Naive thymus-derived CD8-positive, alpha-beta T cell (primary cell): ENCODE data around the gene MAGI1. TPM values are rescaled to one million over a fixed set of nuclear protein-coding genes. Genes with fewer than 3 reads are reported as not detected.
A peak's percentile ranks its signal among the peaks of the same experiment; 100 is the strongest.

Experiments
- ATAC-seq, 2 donors: fragments of 150-1000 bp; cut with Tn5 transposase in 1 of 2; sonication (Bioruptor Pico), chemical (Tn5 transposase) in 1 of 2; 1 replicate in 1 of 2; 2 replicates in 1 of 2; pipeline ENCODE4 v1.10.0; 2021; ENCODE audit warnings: mild to moderate bottlenecking in 2 of 2, moderate library complexity in 2 of 2
- POLR2A ChIA-PET: fragments of 350-600 bp; sonication (Branson Sonifier 250); formaldehyde crosslinking; loops from one replicate; lab custom pipeline; 2021; ENCODE audit warnings: antibody characterized with exemption; lab: Charles Lee
- DNase-seq, 10 donors: peaks; one replicate each; pipeline versions ENCODE4 v3.0.0 to v3.0.0-alpha.2; 2020 to 2022
- H3K27ac Mint-ChIP-seq, 10 donors: one replicate each; pipeline ENCODE4 v1.8.0; 2020 to 2022; ENCODE audit warnings: mild to moderate bottlenecking in 10 of 10, mixed read lengths in 10 of 10, moderate library complexity in 4 of 10, inconsistent platforms in 1 of 10
- H3K27me3 Mint-ChIP-seq, 5 donors: one replicate each; pipeline ENCODE4 v1.8.0; 2021 to 2022; ENCODE audit warnings: mixed read lengths in 5 of 5
- H3K36me3 Mint-ChIP-seq, 3 donors: one replicate each; pipeline ENCODE4 v1.8.0; 2020 to 2022; ENCODE audit warnings: mixed read lengths in 3 of 3, mild to moderate bottlenecking in 2 of 3, inconsistent platforms in 1 of 3
- H3K4me1 Mint-ChIP-seq, 4 donors: one replicate each; pipeline ENCODE4 v1.8.0; 2021 to 2022; ENCODE audit warnings: mixed read lengths in 4 of 4
- H3K4me3 Mint-ChIP-seq, 10 donors: one replicate each; pipeline ENCODE4 v1.8.0; 2020 to 2022; ENCODE audit warnings: mild to moderate bottlenecking in 10 of 10, mixed read lengths in 10 of 10, moderate library complexity in 6 of 10, inconsistent platforms in 1 of 10
- H3K9me3 Mint-ChIP-seq, 9 donors: one replicate each; pipeline ENCODE4 v1.8.0; 2020 to 2022; ENCODE audit warnings: mixed read lengths in 9 of 9, mild to moderate bottlenecking in 3 of 9, inconsistent platforms in 1 of 9, moderate library complexity in 1 of 9
- polyA plus RNA-seq, 3 donors: library from polyadenylated mRNA; unstranded; fragments of 300-500 nt; fragmentation: Illumina TruSeq; gene quantifications; one replicate each; pipeline ENCODE4 v1.2.3, GENCODE V29; 2021
- total RNA-seq, 8 experiments: library from RNA in 2 of 8; stranded (reverse) in 2 of 8; gene quantifications; one replicate each; pipeline ENCODE4 v1.2.3 and lab custom pipeline; 2021 to 2026

Gene MAGI1
- total and polyA plus RNA-seq, 5 experiments from 2014 or later: not detected

DNA sequence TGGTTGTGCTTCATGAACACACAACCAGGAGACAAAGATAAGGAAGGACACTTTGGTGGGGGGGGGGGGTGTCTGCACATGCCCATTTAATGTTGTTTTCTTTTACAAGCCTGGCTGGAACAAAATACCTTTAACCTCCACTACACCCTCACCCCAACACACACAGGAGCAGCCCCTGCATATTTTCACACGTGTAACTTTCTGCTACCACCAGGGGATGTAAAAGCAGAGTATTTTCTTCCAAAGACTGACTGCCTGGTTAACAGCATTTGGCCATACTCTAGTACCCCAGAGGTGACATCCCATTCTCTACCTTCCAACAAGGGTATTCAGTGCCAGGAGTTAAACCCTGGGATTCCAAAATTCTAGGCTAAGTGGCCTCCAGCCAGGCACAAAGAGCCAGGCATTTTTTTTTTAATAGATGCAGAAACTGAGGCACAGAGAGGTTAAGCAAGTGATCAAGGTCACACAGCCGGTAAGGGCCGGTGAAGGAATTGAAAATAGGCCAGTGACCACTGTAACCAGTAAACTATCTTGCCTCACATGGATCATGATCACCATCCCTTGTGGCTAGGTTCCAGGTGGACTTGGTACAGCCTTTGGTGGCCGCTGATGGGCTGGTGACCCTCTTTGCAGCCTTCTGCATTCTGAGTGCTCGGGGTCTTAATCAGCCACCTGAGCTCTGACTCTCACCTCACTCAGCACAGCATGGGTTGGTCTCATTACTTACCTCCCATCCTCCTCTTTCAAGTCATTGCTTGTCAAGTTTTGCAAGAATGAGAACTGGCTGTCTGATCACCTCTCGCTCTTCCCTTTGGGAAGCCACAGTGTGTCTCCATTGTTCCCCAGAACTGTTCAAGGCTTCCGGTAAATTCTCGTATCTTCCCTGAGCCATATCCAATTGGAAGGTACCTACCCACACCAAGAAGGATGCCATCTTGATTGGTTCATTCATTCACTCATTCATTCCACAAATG, 20.4 kb downstream of the MAGI1 start:
- Mint-ChIP-seq H3K4me3 (no peak overlapping the region), H3K36me3 (no peaks in the 10 kb centered on the region), H3K27ac (peak overlapping the region in 1 of 10 donors; percentile 87), H3K9me3 (no peaks in the 10 kb centered on the region), H3K27me3 (peaks cover 0 to 13% (median 0%) of the 10 kb centered on the region in 5 donors), H3K4me1 (no peaks in the 10 kb centered on the region)
- POLR2A ChIA-PET: no interaction called here
- ATAC-seq (no peak), DNase-seq (no peak)

DNA sequence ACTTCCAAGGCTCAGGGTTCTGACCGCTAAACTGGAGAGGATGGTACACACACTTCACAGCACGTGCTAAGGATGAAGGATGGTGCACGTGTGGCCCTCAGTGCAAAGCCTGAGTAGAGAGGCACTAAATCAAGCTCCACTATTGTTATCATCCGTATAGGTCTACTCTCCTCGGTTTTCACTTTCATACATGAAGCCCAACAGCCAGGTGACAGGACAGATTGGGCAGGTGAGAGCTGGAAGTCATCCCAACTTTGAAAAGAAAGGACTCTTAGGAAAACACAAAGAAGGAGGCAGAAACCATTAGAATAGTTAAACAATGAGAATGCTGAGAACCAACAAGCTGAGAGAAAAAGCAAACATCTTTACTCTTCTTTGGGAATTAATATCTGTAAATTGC, 21.1 kb downstream of the MAGI1 start:
- Mint-ChIP-seq H3K4me1 (no peaks in the 10 kb centered on the region), H3K9me3 (no peaks in the 10 kb centered on the region), H3K27me3 (peaks cover 0 to 13% (median 0%) of the 10 kb centered on the region in 5 donors), H3K36me3 (no peaks in the 10 kb centered on the region), H3K4me3 (no peak overlapping the region), H3K27ac (no peak overlapping the region)
- no peak for ATAC-seq
- DNase-seq: no peak
- POLR2A ChIA-PET: no interaction called here

DNA sequence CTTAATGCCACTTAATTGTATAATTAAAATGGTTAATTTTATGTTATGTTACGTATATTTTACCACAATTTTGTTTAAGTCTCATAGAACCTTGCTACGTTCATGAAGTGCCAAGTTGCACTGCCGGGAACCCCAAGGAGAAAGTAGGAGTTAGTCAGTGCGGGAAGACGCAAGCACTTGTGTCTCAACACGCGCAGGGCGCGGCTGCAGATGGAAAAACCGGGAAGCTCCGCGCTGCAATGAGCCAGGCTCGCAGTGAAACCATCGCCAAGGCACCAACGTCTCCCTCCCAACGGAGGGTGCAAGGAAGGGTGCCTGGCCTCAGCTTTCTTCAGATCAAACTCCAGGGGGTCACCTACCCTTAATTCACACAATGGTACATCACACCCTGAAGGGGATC, 21.6 kb downstream of the MAGI1 start:
- no peaks in the 10 kb centered on the region for H3K36me3 Mint-ChIP-seq
- no peaks in the 10 kb centered on the region for H3K4me1 Mint-ChIP-seq
- peaks cover 0 to 10% (median 0%) of the 10 kb centered on the region in 5 donors for H3K27me3 Mint-ChIP-seq
- POLR2A ChIA-PET: no interaction called here
- no peak for DNase-seq
- H3K4me3 Mint-ChIP-seq: no peak overlapping the region
- no peak for ATAC-seq
- no peak overlapping the region for H3K27ac Mint-ChIP-seq
- peaks cover 0 to 2% (median 0%) of the 10 kb centered on the region in 9 donors for H3K9me3 Mint-ChIP-seq

DNA sequence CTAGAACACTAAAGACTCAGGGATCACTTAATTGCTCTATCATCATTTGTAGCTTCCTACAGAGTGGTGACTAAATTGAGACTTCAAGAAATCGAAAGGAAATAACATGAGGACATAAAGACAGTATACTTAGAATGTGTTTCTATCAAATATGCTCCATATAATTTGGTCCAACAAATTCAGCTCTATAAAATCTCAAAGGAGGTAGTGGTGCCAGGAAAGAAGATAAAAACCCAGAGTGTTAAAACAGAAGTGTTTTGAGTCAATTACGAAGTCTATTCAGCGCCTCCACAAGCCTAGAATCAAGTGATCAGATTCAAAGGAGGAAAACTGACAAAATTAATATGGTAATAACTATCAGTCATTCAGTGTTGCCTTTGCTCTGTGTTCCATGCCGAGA, 22.9 kb downstream of the MAGI1 start:
- H3K4me3 Mint-ChIP-seq: no peak overlapping the region
- no peaks in the 10 kb centered on the region for H3K36me3 Mint-ChIP-seq
- H3K4me1 Mint-ChIP-seq: no peaks in the 10 kb centered on the region
- POLR2A ChIA-PET: no interaction called here
- no peak for DNase-seq
- H3K27ac Mint-ChIP-seq: no peak overlapping the region
- no peak for ATAC-seq
- H3K27me3 Mint-ChIP-seq: no peaks in the 10 kb centered on the region
- H3K9me3 Mint-ChIP-seq: peaks cover 0 to 2% (median 0%) of the 10 kb centered on the region in 9 donors

DNA sequence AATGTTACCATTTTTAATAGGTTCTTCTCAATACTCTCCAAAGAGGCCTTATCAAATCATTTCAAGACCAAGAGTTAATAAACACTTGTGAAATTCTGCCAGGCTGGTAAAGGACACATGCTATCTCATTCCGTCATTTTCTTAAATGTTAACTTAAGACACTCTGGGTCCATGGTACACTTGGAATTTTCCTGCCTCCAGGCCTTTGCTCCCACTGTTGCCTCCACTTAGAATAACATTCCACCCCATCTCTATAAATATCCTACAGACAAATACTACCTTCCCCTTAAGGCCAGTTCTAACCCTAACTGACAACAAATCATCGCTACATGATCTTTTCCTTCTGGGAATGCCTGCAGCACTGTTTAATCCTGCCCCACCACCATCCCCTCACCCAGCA, 24.1 kb downstream of the MAGI1 start:
- H3K27ac Mint-ChIP-seq: no peak overlapping the region
- no peaks in the 10 kb centered on the region for H3K36me3 Mint-ChIP-seq
- no peaks in the 10 kb centered on the region for H3K4me1 Mint-ChIP-seq
- H3K4me3 Mint-ChIP-seq: no peak overlapping the region
- ATAC-seq (no peak), DNase-seq (no peak)
- POLR2A ChIA-PET: no interaction called here
- peaks cover 0 to under 1% (median 0%) of the 10 kb centered on the region in 5 donors for H3K27me3 Mint-ChIP-seq
- H3K9me3 Mint-ChIP-seq: peaks cover 0 to 2% (median 0%) of the 10 kb centered on the region in 9 donors

DNA sequence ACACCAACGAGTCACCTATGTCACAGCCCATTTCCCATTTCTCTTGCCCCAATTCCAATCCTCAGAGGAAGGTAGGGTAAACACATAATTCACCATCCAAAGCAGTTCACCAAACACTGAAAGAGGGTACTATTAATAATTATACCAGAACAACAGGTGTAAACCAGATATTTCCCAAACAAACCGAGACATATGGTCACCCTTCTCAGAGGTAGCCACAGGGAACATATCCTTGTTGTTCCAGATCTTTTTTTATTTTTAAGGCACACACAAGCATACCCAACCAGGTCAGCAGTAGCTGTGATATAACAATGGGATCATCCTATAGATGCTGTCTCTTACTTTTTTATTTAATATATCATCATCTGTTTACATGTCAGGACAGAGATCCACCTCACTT, 24.7 kb downstream of the MAGI1 start:
- DNase-seq (no peak), ATAC-seq (no peak)
- peaks cover 0 to 3% (median 0%) of the 10 kb centered on the region in 5 donors for H3K27me3 Mint-ChIP-seq
- H3K4me1 Mint-ChIP-seq: no peaks in the 10 kb centered on the region
- no peak overlapping the region for H3K27ac Mint-ChIP-seq
- POLR2A ChIA-PET: no interaction called here
- no peak overlapping the region for H3K4me3 Mint-ChIP-seq
- H3K9me3 Mint-ChIP-seq: peaks cover 0 to 2% (median 0%) of the 10 kb centered on the region in 9 donors
- H3K36me3 Mint-ChIP-seq: no peaks in the 10 kb centered on the region

DNA sequence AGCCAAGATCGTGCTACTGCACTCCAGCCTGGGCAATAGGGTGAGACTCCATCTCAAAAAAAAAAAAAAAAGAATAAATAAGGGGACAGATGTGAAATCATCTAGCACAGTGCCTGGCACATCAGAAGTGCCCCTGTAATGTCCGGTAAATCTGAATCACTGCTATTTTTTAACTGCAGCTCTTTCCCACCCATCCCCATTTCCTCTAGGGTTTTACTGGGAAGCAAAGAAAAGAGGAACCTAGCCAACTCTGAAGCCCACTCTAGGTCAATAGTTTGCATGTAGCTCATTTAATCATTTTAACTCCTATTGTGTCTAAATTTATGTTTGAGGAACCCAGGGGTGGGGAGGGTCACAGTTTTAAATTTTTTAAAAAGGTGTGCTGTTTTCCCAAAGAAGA, 26.0 kb downstream of the MAGI1 start:
- Mint-ChIP-seq H3K36me3 (peaks cover 0 to 1% (median 0%) of the 10 kb centered on the region in 3 donors), H3K4me3 (no peak overlapping the region), H3K27ac (no peak overlapping the region), H3K27me3 (peaks cover 0 to 11% (median 6%) of the 10 kb centered on the region in 5 donors), H3K9me3 (peaks cover 0 to 2% (median 0%) of the 10 kb centered on the region in 9 donors), H3K4me1 (no peaks in the 10 kb centered on the region)
- ATAC-seq: no peak
- DNase-seq: no peak
- POLR2A ChIA-PET: no interaction called here

DNA sequence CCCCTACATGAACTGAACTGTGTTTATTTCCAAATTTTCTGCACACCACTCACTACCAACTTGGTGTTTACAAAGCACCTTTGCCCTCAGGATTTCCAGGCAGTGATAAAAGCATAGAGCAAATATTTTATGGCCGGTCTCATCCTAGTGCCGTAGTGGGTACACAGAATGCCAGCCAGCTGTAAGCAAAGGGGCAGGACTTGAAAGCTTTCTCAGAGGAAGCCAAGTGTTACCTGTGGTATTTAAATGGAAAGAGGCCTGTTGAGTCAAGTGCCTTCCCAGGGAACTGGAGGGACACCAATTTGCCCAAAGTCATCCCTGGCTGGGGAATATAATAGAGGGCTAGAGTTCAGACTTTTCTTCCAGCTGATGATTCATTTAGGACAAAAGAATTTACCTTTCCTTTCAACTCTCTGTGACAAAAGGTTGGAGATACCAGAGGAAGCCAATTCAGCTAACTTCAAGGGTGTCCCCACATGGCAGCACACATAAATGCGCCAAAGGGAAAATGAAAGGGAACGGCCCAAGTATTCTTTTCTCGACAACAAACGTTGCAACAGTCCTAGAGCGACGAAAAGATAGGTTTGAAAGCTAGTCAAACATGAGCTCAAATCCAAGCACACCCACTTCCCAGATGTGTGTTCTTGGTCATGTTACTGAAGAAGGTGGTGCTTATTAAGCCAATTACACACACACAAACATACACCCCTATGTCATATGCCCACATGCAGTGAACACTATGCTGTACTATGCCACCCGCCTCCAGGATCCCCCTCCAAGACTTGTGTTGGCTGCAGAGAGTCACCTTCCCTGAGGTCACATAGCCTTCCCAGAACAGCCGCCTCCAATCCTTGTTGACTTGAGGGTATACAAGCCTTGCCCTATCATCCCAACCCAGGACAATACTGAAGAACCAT, 27.7 kb downstream of the MAGI1 start:
- Mint-ChIP-seq H3K4me1 (no peaks in the 10 kb centered on the region), H3K36me3 (peaks cover 0 to 1% (median 0%) of the 10 kb centered on the region in 3 donors), H3K4me3 (no peak overlapping the region), H3K27ac (no peak overlapping the region), H3K27me3 (peaks cover 2 to 15% (median 10%) of the 10 kb centered on the region in 5 donors), H3K9me3 (peaks cover 0 to 4% (median 0%) of the 10 kb centered on the region in 9 donors)
- no peak for ATAC-seq
- POLR2A ChIA-PET: no interaction called here
- DNase-seq: no peak

DNA sequence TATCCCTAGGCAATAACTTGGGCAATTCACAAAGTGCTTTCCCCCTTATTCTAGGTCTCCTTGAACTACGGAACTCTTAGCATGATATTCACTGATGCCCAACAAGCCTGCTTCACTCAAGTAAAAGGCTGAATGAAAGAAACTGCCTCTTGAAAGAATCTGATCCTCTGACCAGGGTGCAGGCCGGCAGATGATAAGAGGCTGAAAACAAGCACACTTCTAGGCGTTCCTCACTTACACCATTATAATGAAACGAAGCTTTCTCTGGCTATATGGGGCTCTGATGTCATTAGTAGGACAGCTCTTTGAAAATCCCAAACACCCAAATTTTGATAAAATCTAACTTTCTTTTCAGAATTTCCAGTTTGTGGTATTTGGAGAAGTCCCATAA, 28.4 kb downstream of the MAGI1 start:
- DNase-seq: no peak
- Mint-ChIP-seq H3K4me3 (no peak overlapping the region), H3K4me1 (no peaks in the 10 kb centered on the region), H3K27ac (no peak overlapping the region), H3K36me3 (peaks cover 0 to 1% (median 0%) of the 10 kb centered on the region in 3 donors), H3K9me3 (peaks cover 0 to 4% (median 0%) of the 10 kb centered on the region in 9 donors), H3K27me3 (peaks cover 2 to 17% (median 10%) of the 10 kb centered on the region in 5 donors)
- ATAC-seq: no peak
- POLR2A ChIA-PET: no interaction called here

DNA sequence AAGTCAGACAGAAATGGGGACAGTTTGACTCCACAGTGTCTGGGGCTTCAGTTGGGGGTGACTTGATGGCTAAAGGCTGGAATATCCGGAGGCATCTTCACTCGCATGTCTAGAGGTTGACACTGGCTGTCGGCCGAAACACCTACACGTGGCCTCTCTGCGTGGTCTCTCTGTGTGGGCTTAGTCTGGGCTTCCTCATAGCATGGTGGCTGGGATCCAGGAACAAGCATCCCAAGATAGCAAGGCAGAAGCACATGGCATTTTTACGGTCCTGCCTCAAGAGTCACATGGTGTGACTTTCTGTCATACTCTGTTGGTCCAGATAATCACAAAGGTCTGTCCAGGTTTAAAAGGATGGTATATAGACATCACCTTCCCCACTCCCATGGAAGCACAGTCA, 34.5 kb downstream of the MAGI1 start:
- Mint-ChIP-seq H3K4me3 (no peak overlapping the region), H3K27me3 (peaks cover 3 to 36% (median 9%) of the 10 kb centered on the region in 5 donors), H3K36me3 (peaks cover 0 to 1% (median 0%) of the 10 kb centered on the region in 3 donors), H3K27ac (no peak overlapping the region), H3K9me3 (peaks cover 0 to 2% (median 0%) of the 10 kb centered on the region in 9 donors), H3K4me1 (no peaks in the 10 kb centered on the region)
- POLR2A ChIA-PET: no interaction called here
- ATAC-seq: no peak
- DNase-seq: no peak

DNA sequence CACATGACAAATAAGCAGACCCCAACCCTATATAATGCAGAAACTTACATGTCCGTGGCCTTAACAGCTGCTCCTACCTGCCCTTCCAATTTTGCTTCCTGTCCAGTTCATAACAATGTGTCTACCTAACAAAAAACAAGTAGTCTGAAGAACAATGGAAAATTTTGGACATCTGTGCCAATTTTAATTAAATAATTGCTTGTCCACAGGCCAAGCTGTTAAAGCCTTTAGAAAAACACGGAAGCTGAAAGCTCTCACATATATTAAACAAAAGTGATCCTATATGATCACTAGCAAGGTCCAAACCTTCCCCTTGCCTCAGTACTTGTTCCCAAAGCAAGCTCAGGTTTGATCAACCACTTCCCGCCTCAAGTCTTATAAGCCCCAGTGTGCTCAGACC, 37.1 kb downstream of the MAGI1 start:
- H3K27me3 Mint-ChIP-seq: peaks cover 1 to 21% (median 7%) of the 10 kb centered on the region in 5 donors
- ATAC-seq (no peak), DNase-seq (no peak)
- H3K36me3 Mint-ChIP-seq: no peaks in the 10 kb centered on the region
- H3K4me1 Mint-ChIP-seq: no peaks in the 10 kb centered on the region
- no peak overlapping the region for H3K4me3 Mint-ChIP-seq
- peaks cover 0 to 2% (median 0%) of the 10 kb centered on the region in 9 donors for H3K9me3 Mint-ChIP-seq
- no peak overlapping the region for H3K27ac Mint-ChIP-seq
- POLR2A ChIA-PET: no interaction called here

DNA sequence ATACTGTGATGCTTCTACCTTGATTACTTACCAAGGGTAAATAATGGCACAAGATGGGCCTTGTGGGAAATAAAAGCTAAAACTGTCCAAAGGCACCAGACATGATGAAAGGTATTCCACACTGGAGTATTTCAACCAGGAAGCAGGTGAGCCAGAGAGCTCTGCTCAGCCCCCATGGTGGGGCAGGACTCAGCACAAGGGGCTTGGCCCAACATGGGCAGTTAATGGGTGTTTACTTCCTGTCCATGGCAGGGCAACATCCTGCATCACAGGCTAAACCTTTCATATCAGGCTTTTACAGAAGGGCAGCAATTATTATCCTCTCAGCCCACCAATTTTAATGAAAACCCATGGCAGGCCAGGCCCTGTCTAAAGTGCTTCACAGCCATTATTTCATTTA, 38.2 kb downstream of the MAGI1 start:
- no peak for DNase-seq
- Mint-ChIP-seq H3K27ac (no peak overlapping the region), H3K9me3 (peaks cover 0 to 2% (median 0%) of the 10 kb centered on the region in 9 donors), H3K4me3 (no peak overlapping the region), H3K36me3 (no peaks in the 10 kb centered on the region), H3K4me1 (no peaks in the 10 kb centered on the region), H3K27me3 (peaks cover 1 to 21% (median 6%) of the 10 kb centered on the region in 5 donors)
- no peak for ATAC-seq
- POLR2A ChIA-PET: no interaction called here
